GM21381 (cell line): ENCODE data around the gene LCE3C.
"Not testable (repeated sequence)": the region's sequence is repeated elsewhere in the genome, so short reads cannot be mapped to it uniquely, and the experiment has no call there.

Source experiments
- ATAC-seq: cut with Tn5 transposase; IDR thresholded peaks from one replicate; pipeline ENCODE4 v1.9.1; 2021; ENCODE audit warnings: mild to moderate bottlenecking, moderate library complexity; ENCODE audit not compliant: unreplicated experiment

Gene LCE3C, protein sequence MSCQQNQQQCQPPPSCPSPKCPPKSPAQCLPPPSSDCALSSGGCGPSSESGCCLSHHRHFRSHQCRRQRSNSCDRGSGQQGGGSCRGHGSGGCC

DNA sequence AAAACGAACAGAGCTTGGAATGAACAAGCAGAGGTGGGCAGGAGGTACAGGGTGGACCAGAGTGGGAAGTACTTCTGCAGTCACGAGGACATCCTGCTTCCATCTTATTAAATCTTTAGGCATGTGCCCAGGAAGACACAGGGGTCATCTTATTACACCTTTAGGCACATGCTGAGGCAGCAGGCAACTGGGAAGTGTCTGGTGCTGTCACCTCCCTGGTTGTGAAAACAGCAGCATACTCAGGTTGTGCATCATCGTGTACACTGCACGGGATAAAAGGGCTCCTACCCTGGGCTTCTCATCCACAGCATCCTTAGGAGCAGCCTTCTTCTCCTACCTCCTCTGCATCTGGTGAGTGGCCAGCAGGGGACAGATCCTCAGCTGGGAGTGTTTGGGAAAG lies at the start of gene LCE3C:
LCE3C (plus strand) TSS at position 301 of the 400 bp plus-strand sequence. CDS start 498 bp downstream, outside the sequence.
- no peak for ATAC-seq

DNA sequence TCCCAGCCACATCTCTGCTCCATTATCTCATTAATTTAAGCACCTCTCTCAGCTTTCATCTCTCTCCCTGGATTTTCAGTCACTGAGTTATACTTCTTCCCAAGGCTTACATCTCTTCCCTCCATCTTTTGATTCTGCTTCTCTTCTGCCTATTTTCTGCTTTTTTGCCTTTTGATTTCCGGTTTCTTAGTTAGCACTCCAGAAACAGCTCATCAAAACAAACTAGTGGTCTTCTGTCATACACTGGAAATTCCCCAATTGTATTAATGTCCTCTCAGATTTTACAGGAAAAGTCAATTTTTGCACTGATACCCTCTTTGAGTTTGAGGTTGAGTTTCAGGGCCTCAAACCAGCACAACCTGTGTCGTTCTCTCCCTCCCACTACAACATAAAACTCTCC lies 34.9 kb upstream of the LCE3C start:
- no peak for ATAC-seq

DNA sequence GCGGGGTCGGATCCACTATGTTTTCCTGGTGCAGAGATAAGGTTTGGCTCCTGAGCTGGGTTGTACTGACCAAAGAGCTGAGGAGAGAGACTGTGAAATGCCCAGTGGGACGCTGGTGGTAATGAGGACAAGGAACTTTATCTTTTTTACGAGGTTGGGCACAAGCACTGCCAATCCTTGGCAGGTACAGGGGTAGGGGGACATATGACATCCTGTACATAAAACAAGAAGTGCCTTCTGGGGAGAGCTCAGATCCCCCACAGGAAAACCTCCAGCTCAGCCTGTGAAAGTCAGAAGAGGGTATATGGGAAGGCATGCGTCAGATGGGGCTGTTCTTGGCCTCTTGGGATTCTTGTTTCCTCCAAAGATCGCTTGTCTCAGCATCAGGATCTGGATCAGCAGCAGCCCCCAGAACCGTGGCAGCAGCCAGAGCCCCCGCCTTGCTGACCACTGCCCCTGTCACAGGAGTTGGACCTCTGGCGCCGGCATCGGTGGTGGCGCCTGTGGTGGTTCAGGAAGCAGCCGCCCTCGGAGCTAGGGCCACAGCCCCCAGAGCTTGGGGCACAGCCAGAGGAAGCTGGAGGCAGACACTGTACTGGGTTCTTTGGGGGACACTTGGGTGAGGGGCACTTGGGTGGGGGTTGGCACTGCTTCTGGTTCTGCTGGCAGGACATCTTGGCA lies 34.4 kb upstream of the LCE3C start:
- no peak for ATAC-seq

DNA sequence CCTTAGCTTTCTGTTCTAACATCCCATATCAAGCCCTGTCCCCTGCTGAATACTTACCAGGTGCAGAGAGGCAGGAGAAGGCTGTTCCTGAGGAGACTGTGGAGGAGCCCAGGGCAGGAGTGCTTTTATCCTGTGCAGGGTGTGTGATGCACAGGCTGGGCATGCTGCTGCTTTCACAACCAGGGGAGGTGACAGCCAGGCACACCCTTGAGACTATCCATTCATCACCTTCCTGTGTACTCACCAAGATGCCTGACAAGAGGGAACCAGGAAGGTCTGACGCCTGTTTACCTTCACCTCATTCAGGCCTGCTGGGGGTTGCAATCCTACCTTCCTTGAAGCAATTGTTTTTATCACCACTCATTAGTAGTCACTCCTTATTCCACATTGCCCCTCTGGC lies 33.4 kb upstream of the LCE3C start, which contains the start of gene LCE3E:
LCE3E (minus strand) TSS at position 100 of the 400 bp plus-strand sequence. CDS start 572 bp downstream, outside the sequence.
- no peak for ATAC-seq

DNA sequence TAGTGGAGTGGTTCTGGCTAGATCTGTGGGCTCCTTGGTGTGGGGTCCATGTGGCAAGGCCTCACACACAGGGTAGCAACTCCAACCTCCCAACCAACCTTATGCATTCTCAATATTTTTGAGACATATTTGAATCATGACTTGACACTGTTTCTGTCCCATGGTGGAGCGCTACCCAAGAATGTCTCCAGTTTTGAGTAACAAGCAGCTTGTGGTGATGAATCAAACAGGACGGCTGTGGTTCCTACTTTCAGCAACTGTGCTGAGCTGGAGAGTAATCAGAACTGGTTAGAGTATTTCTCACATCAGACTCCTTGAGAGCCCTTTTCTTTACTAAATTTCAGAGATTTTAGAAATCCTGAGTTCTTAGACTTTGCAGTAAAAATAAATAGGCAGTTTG lies 22.9 kb upstream of the LCE3C start:
- no peak for ATAC-seq

DNA sequence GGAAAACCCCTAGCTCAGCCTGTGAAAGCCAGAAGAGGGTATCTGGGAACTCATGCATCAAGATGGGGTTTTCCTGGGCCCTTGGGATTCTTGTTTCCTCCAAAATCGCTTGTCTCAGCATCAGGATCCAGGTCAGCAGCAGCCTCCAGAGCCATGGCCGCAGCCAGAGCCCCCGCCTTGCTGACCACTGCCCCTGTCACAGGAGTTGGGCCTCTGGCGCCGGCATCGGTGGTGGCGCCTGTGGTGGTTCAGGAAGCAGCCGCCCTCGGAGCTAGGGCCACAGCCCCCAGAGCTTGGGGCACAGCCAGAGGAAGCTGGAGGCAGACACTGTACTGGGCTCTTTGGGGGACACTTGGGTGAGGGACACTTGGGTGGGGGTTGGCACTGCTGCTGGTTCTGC lies 20.5 kb upstream of the LCE3C start:
- ATAC-seq, result not testable (repeated sequence)

DNA sequence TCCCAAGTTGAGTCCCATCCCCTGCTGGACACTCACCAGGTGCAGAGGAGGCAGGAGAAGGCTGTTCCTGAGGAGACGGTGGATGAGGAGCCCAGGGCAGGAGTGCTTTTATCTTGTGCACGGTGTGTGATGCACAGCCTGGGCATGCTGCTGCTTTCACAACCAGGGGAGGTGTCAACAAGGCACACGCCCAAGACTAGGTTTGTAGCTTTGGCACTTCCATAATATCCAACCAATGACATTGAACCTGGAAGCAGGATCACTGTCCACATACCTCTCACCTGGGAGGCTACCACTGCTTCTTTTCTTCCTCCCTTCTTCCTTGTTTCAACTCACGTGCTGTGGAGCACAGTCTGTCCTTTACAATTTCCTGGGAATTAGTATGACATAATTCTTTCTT lies 19.6 kb upstream of the LCE3C start, which contains the start of gene LCE3D:
LCE3D (minus strand) TSS at position 84 of the 400 bp plus-strand sequence. CDS start 580 bp downstream, outside the sequence.
- no peak for ATAC-seq

DNA sequence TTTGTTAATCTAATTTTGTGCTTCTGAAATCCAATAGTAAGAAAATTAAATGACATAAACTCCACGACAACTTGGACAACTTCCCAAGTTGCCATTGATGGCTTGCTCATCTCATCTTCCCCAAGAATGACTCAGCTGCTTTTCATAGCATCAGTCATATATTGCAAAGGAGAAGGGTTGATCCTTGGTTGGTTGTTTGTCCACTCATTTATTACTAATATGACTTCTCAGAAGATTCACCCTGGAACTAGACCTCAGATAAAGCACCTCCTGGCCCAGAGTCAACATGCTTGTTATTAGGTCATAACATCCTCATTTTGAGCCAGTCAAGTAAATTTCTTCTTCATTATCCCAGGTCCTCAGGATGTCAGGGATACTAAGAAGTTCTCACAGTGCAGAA lies 17.4 kb upstream of the LCE3C start:
- no peak for ATAC-seq

DNA sequence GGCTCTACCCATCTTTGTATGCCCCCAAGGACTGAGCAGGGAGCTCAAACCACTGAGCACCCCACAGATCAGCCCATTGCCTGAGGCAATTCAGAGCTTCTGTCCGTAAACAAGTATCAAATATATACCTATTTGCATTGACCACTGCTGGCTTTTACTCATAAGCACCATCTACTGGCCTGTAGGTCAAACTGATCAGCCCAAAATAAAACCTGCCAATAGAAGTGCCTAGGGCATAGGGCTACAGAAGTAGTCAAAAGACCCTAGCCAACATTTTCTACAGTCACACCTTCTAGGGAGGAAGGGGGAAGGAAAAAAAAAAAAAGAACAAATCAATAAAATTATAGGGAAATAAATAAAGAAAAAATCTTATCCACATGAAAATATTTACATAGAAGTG lies 14.4 kb upstream of the LCE3C start:
- ATAC-seq, result no peak

DNA sequence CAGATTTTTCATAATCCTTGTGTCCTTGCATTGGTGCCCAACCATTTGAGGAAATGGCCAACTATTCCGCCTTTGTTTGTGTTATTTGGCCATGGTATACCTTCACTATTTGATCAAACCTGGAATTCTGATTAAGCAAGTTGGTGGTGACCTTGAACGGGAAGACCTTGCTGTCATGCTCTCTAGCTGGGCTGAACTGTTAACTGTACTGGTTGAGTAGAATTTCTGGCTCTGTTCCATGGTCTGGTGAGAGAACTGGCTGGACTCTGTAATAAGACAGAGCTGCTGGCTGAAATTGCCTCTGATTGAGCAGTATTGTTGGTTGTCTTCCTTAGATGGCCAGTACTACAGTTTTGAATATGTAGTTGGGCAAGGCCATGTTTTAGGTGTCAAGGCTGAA lies 3.0 kb upstream of the LCE3C start:
- ATAC-seq, result no peak

DNA sequence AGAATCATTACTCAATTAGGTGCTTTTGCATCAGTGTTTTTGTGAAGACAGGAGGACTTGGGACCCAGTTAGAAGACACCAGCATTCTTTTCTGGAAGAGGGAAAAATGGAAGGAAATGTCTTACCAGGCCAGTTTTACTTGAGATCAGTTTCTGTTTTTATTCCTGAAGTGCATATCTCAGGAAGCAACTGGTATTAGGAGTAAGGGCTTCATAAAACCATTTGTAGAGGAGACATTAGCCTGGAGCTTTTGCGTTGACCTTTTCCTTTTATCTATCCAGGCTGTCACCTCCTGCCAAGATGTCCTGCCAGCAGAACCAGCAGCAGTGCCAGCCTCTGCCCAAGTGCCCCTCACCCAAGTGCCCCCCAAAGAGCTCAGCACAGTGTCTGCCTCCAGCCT lies 13.5 kb downstream of the LCE3C start, which contains the start of gene LCE3B:
LCE3B (plus strand) TSS at position 301 of the 400 bp plus-strand sequence; CDS start at position 301, 0 bp downstream.
- no peak for ATAC-seq

DNA sequence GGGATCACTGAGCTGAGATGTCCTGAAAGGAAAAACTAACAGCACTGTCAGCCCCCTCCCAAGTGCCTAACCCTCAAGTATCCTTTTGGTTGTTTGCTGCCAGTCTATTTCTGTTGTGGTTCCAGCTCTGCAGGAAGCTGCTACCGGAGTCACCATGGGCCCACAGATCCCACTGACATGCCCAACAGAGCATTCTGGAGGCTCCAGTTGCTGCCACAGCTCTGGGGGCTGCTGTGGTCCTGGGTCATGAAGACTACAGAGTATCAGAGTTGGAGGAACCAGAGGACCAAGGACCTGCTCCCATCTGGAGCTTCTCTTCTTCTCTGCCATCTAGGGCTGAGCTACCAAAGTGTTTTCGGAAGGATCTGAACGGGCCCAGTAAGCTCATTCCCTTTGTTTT lies 22.0 kb downstream of the LCE3C start:
- ATAC-seq, result no peak

DNA sequence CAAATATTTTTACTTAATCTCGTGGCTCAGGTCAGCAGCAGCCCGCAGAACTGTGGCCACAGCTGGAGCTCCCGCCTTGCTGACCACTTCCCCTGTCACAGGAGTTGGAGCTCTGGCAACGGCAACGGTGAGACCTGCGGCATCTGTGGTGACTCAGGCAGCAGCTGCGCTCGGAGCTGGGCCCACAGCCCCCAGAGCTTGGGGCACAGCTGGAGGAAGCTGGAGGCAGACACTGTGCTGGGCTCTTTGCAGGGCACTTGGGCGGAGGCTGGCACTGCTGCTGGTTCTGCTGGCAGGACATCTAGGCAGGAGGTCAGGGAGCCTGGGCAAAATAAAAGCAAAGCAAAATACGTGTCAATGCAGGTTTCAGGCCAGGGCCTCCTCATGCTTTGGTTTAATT lies 22.8 kb downstream of the LCE3C start, which contains the start of gene LCE3A:
LCE3A (minus strand) TSS at position 301 of the 400 bp plus-strand sequence; CDS start at position 301, 0 bp downstream.
- no peak for ATAC-seq

DNA sequence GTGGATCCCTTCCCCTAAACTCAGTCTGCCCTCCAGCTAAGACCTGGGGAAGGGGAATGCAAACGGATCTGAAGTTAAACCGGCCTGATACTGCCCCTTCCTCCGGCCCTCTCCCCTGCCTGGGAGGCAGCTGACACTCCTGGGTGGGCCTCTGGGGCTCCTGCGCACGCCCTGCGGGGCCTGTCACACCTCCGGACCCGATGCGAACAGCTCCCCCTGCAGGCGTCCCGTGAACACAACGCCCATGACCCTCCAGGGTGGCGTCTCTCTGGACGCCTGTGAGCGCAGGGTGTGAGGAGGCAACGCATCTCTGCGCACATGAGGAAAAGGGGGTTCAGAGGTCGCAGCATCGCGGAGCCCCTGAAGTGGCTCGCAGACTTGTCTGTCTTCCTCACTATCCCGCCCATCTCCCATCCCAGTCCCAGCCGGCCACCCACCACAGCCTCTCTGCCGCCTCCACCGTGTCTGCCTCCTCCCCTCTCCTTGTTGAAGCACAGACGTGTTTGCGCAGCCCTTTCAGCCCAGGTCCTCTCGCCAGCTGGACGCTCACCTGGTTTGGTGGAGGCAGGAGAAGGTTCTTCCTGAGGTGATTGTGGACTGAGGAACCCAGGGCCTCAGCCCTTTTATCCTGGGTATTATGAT lies 23.3 kb downstream of the LCE3C start:
- no peak for ATAC-seq

DNA sequence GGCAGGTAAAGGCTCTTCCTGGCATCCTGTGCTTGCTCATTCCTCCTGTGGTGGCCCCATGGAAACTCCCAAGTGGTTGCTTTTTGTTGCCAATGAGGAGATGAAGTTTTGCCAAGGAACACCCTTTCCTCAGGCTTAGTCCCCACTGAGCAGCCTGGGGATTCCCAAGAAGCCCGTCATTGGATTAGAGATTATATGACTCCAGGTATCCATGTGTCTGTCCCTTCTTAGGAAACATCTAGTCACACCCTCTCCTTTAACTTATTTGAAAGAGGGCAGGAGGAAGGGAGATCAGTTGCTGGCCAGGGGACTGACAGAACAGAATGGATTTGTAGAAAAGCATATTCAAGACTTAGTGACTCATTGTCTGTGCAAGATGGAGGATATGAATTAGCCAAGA lies 26.7 kb downstream of the LCE3C start:
- no peak for ATAC-seq

DNA sequence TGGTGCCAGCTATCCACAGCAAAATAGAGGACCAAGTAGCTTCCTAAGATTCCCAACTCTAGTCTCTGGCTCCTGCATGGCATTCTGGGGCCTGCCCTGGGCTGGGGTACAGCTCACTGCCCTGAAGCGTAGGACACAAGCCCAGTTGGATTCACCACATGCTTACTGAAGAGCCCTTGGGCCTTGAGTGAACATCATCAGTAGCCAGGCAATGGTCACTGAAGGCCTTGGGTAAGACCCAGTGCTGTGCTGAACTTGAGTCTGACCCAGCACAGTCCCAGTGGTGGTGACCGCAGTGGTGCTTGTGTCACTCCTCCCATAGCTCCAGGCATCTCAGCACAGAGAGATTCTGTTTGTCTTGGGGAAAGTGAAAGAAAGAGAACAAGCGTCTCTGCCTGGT lies 30.6 kb downstream of the LCE3C start:
- no peak for ATAC-seq

DNA sequence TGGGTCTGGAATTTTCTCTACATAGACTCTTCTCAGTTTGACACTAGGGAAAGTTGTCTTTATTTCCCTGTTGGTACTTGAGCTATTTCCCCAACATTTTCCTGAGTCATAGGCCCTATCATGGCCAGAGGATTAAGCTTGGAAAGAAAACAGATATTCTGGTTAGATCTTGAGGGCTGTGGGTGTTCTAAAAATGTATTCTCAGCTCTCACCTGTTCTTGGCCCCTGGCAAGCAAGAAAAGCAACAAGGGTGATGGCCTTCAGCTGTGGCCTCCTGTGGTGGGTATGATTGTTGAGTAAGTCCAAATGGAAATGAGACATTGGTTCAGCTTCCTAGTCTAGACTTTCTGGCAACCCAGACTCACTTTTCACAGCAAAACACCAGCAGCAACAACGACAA lies 40.3 kb downstream of the LCE3C start:
- ATAC-seq, result no peak

DNA sequence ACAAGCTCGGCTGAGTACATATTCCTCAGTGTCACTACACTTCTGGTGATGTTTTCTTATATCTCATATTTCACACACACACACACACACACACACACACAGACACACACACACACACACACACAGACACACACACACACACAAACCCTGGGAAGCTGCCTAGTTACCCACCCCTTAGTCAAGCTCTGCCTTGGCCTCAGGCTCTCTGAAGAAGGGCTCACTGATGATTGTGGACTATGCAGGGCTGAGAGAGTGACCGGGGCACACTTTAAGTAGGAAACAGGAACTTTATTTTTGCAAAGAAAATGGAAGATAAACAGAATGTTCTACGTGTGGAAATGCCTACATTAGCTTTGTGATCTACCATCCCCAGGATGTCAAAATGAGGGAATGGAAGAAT lies 43.9 kb downstream of the LCE3C start:
- no peak for ATAC-seq

DNA sequence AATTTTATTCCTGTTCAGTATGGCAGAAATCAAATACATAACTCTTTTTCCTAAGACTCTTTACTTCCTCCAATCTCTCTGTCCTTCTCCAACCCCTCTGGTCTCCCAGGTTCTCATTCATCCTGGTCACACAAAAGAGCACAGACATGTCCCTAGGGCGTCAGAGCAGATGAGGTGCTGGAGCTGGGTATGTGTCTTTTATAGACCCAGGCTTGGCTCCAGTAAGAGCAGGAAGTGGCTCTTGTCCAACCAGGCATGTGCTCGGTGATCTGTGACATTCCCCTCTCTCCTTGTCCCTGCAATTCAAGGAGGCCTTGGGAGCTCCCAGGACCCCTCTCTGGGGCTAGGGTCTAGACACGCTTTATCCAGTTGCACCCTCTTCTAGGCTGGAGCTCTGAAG lies 45.1 kb downstream of the LCE3C start:
- ATAC-seq, result no peak

DNA sequence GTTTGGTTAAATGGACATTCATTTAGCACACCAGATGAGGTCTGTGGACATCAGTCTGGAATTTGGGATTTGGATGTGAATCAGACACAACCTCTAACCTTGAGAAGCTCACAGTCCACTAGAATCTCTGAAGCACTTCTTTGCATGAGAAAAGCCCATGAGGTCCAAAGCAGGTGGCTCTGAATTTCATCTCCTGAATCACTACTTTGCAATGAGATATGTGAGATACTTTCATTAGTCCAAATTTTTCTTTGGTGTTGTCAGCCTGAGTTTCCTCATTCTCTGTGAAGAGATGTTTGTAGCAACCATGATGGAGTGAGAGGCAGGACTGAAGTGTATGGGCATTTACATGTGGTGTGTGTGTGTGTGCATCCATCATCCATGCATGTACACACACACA lies 46.6 kb downstream of the LCE3C start:
- no peak for ATAC-seq
